DND-41 (cell line): ENCODE data around the gene TTC1.

Experiments used
- ATAC-seq: fragments of 200-7000 bp; cut with Tn5 transposase; 3 replicates; pipeline ENCODE4 v1.9.1; 2021; ENCODE audit warnings: low read depth; ENCODE audit not compliant: insufficient read depth
- DNase-seq: peaks from one replicate; pipeline ENCODE4 v3.0.0-alpha.2; 2020
- H2AFZ ChIP-seq: 2 replicates; pipeline ENCODE4 v1.6.0; 2012; ENCODE audit warnings: low read depth, low read length
- H3K27ac ChIP-seq: 2 replicates; pipeline ENCODE4 v1.5.1; 2012; ENCODE audit warnings: low read length, inconsistent platforms
- H3K27me3 ChIP-seq: fragments of 200-600 bp; sonication (generic); 2 replicates; pipeline ENCODE4 v1.6.0; 2012; ENCODE audit warnings: low read length, mild to moderate bottlenecking, inconsistent platforms; ENCODE audit not compliant: insufficient read depth, poor library complexity
- H3K36me3 ChIP-seq: 2 replicates; pipeline ENCODE4 v1.5.1; 2012; ENCODE audit warnings: low read length, inconsistent platforms; ENCODE audit not compliant: insufficient read depth
- H3K4me1 ChIP-seq: 2 replicates; pipeline ENCODE4 v1.5.1; 2012; ENCODE audit warnings: mild to moderate bottlenecking, low read length; ENCODE audit not compliant: insufficient read depth
- H3K4me2 ChIP-seq: 2 replicates; pipeline ENCODE4 v1.6.0; 2012; ENCODE audit warnings: mild to moderate bottlenecking, moderate library complexity, low read length, inconsistent platforms; ENCODE audit not compliant: insufficient read depth
- H3K4me3 ChIP-seq, 2 experiments: fragments of 200-600 bp in 1 of 2; shearing (Covaris generic) in 1 of 2; 2 replicates each; pipeline ENCODE4 v1.5.1; 2012 to 2016; ENCODE audit warnings: inconsistent platforms in 2 of 2, low read length in 2 of 2, mild to moderate bottlenecking in 2 of 2, low read depth in 1 of 2, moderate library complexity in 1 of 2
- H3K79me2 ChIP-seq: 2 replicates; pipeline ENCODE4 v1.6.0; 2012; ENCODE audit warnings: low read length, inconsistent platforms; ENCODE audit not compliant: insufficient read depth
- H3K9ac ChIP-seq: 2 replicates; pipeline ENCODE4 v1.6.0; 2012; ENCODE audit warnings: low read depth, mild to moderate bottlenecking, inconsistent platforms, low read length, moderate library complexity
- H3K9me3 ChIP-seq: 2 replicates; pipeline ENCODE4 v1.5.1; 2012; ENCODE audit warnings: low read length, moderate library complexity, mild to moderate bottlenecking, inconsistent platforms; ENCODE audit not compliant: insufficient read depth, severe bottlenecking
- H4K20me1 ChIP-seq: 2 replicates; pipeline ENCODE4 v1.6.0; 2012; ENCODE audit warnings: low read length; ENCODE audit not compliant: insufficient read depth
- CTCF ChIP-seq: IDR thresholded peaks from 2 replicates; pipeline ENCODE4 v1.5.1; 2012; ENCODE audit warnings: borderline replicate concordance, low read length, moderate library complexity, mild to moderate bottlenecking; ENCODE audit not compliant: poor library complexity, severe bottlenecking; ENCODE audit errors: extremely low read depth
- EZH2 ChIP-seq: IDR thresholded peaks from 3 replicates; pipeline ENCODE4 v1.6.1; 2012; ENCODE audit warnings: borderline replicate concordance, low read depth, mild to moderate bottlenecking, moderate library complexity, low read length, inconsistent platforms; ENCODE audit not compliant: severe bottlenecking

The TTC1 gene

GRCh38 chr5:160057256-160057655 is 48.3 kb downstream of the TTC1 start:
- no peak for DNase-seq
- peaks cover 89% of the 10 kb centered on the region for H3K36me3 ChIP-seq

GRCh38 chr5:160060001-160060400 is 51.1 kb downstream of the TTC1 start:
- H3K79me2 ChIP-seq, result no peaks in the 10 kb centered on the region
- TF ChIP-seq EZH2 (no peak), CTCF (no peak)
- peaks cover 85% of the 10 kb centered on the region for H3K36me3 ChIP-seq
- no peak overlapping the region for H3K4me3 ChIP-seq
- no peak for ATAC-seq
- no peaks in the 10 kb centered on the region for H3K9me3 ChIP-seq
- H3K27me3 ChIP-seq, result no peaks in the 10 kb centered on the region
- no peaks in the 10 kb centered on the region for H4K20me1 ChIP-seq
- H3K27ac ChIP-seq, result no peak overlapping the region
- no peak for DNase-seq
- H2AFZ ChIP-seq, result no peak overlapping the region
- H3K9ac ChIP-seq, result no peak overlapping the region
- H3K4me1 ChIP-seq, result no peaks in the 10 kb centered on the region
- H3K4me2 ChIP-seq, result no peak overlapping the region

More at GRCh38 chr5:160057256-160057655, 48.3 kb downstream of the TTC1 start:
- TF ChIP-seq CTCF (no peak), EZH2 (no peak)
- Histone ChIP-seq H3K79me2 (no peaks in the 10 kb centered on the region), H3K4me2 (no peak overlapping the region), H4K20me1 (no peaks in the 10 kb centered on the region), H3K27me3 (no peaks in the 10 kb centered on the region), H3K27ac (no peak overlapping the region), H3K9ac (no peak overlapping the region), H3K4me1 (no peaks in the 10 kb centered on the region), H3K4me3 (no peak overlapping the region), H2AFZ (no peak overlapping the region), H3K9me3 (no peaks in the 10 kb centered on the region)
- no peak for ATAC-seq

GRCh38 chr5:160061770-160062169 is 52.8 kb downstream of the TTC1 start:
- Histone ChIP-seq H4K20me1 (no peaks in the 10 kb centered on the region), H3K79me2 (no peaks in the 10 kb centered on the region), H3K4me3 (no peak overlapping the region), H3K27ac (no peak overlapping the region), H3K27me3 (no peaks in the 10 kb centered on the region), H2AFZ (no peak overlapping the region), H3K36me3 (peaks cover 80% of the 10 kb centered on the region), H3K9ac (no peak overlapping the region), H3K4me1 (no peaks in the 10 kb centered on the region), H3K9me3 (no peaks in the 10 kb centered on the region), H3K4me2 (no peak overlapping the region)
- DNase-seq (no peak), ATAC-seq (no peak)
- TF ChIP-seq EZH2, result no peak
- TF ChIP-seq CTCF, result no peak

GRCh38 chr5:160064417-160064810 is 55.5 kb downstream of the TTC1 start:
- Histone ChIP-seq H4K20me1 (no peaks in the 10 kb centered on the region), H3K4me2 (no peak overlapping the region), H2AFZ (no peak overlapping the region), H3K36me3 (peaks cover 69% of the 10 kb centered on the region), H3K79me2 (no peaks in the 10 kb centered on the region), H3K9me3 (no peaks in the 10 kb centered on the region), H3K4me1 (no peaks in the 10 kb centered on the region), H3K9ac (no peak overlapping the region), H3K27me3 (no peaks in the 10 kb centered on the region), H3K4me3 (no peak overlapping the region), H3K27ac (no peak overlapping the region)
- DNase-seq, result no peak
- no peak for TF ChIP-seq CTCF
- no peak for TF ChIP-seq EZH2
- no peak for ATAC-seq
